Measurements from ENCODE around the gene BZW2.
A peak's percentile ranks its signal among the peaks of the same experiment; 100 is the strongest.
"Not testable (repeated sequence)": the region's sequence is repeated elsewhere in the genome, so short reads cannot be mapped to it uniquely, and the experiment has no call there.

Gene BZW2

DNA sequence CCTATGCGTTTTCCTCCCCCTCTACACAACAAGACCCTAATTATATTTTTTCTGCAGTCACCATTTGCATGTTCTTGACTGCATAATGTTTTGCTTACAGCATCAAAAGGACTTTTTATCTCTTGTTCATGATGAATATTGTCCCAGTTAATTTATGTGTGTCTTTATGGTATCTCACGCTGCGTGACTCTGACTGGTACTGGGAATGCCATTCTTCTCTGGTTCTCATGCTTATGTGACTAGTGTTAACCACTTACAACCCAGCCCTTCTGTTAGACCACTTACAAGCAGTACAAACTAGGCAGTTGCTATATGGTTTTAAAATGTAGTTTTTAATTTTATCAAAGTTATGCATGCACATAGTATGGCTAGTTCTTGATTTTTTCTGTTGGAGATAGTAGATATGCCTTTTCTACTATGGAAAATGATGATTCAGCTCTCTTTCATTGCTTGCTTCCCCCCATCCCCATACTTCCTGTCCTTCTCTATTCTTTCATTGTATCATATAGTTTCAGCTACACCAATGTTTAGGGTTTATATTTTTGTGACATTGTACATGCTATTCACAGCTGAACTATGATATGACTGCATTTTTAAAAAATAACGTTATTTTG, 24.9 kb downstream of the BZW2 start:
- Mint-ChIP-seq H3K4me1 (peaks cover 16% of the 10 kb centered on the region), H3K27me3 (ENCODE audit: low read depth, poor library complexity) (no peaks in the 10 kb centered on the region), H3K27ac (no peak overlapping the region), H3K9me3 (peaks cover 31% of the 10 kb centered on the region), H3K36me3 (ENCODE audit: low read depth) (peaks cover 89% of the 10 kb centered on the region), H3K4me3 (no peak overlapping the region)
- no peak for DNase-seq
- TF ChIP-seq CTCF (IDR thresholded peaks at IDR 0.05), result no peak

- H3K27ac Mint-ChIP-seq, result no peak overlapping the region
- TF ChIP-seq CTCF (IDR thresholded peaks at IDR 0.05), result no peak
- DNase-seq, result no peak
- peaks cover 33% of the 10 kb centered on the region for H3K9me3 Mint-ChIP-seq
- peaks cover 92% of the 10 kb centered on the region for H3K36me3 Mint-ChIP-seq (ENCODE audit: low read depth)
- no peak overlapping the region for H3K4me3 Mint-ChIP-seq
- H3K27me3 Mint-ChIP-seq (ENCODE audit: low read depth, poor library complexity), result no peaks in the 10 kb centered on the region
- H3K4me1 Mint-ChIP-seq, result peaks cover 16% of the 10 kb centered on the region
These were observed 25.8 kb downstream of the BZW2 start for GRCh38 chr7:16671811-16672210.

DNA sequence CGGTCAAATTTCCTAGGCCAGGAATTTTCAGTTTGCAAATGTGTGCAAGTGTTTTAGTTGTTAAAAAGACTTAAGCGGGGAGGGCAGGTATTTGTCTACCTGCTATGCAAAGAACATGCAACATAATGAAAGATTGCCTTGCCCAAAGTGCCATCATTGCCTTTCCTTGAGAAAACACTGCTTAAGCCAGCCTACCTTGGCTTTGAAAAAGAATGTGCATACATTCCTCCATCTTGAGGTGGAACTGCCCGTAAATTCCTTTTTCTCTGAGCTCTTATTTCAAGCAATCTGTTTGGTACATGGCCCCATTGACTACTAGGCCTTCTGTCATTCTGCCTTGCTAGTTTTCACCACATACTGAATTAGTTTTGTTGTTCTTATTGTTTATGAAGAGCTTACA, 29.3 kb downstream of the BZW2 start:
- Mint-ChIP-seq H3K4me1 (peaks cover 10% of the 10 kb centered on the region), H3K27me3 (ENCODE audit: low read depth, poor library complexity) (no peaks in the 10 kb centered on the region), H3K4me3 (no peak overlapping the region), H3K27ac (no peak overlapping the region), H3K36me3 (ENCODE audit: low read depth) (peaks cover 94% of the 10 kb centered on the region), H3K9me3 (peaks cover 35% of the 10 kb centered on the region)
- no peak for DNase-seq
- TF ChIP-seq CTCF (IDR thresholded peaks at IDR 0.05), result no peak

DNA sequence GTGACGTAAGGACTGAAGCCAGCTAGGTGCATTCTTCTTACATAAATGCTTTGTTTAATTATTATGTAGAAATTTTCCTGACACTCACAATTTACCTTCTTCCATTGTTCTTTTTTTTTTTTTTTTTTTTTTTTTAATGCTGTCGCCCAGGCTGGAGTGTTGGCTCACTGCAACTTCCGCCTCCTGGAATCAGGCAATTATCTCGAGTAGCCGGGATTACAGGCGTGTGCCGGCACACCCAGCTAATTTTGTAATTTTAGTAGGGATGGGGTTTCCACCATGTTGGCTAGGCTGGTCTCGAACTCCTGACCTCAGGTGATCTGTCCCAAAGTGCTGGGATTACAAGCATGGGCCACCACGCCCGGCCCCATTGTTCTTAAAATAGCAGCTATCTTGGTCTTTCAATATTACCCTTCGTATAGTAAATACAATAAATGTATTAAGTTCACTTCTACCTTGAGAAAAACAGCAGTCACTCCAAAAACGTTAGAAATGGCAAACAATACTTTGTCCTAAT, 32.1 kb downstream of the BZW2 start:
- no peak for TF ChIP-seq CTCF (IDR thresholded peaks at IDR 0.05)
- no peak for DNase-seq
- H3K36me3 Mint-ChIP-seq (ENCODE audit: low read depth), result peaks cover 90% of the 10 kb centered on the region
- H3K27me3 Mint-ChIP-seq (ENCODE audit: low read depth, poor library complexity), result no peaks in the 10 kb centered on the region
- no peak overlapping the region for H3K4me3 Mint-ChIP-seq
- peaks cover 12% of the 10 kb centered on the region for H3K9me3 Mint-ChIP-seq
- peaks cover 10% of the 10 kb centered on the region for H3K4me1 Mint-ChIP-seq
- H3K27ac Mint-ChIP-seq, result no peak overlapping the region

GRCh38 chr7:16678645-16679566, 32.9 kb downstream of the BZW2 start:
- not testable (repeated sequence) for H3K27me3 Mint-ChIP-seq (ENCODE audit: low read depth, poor library complexity); DNase-seq; H3K4me3 Mint-ChIP-seq; H3K4me1 Mint-ChIP-seq; H3K9me3 Mint-ChIP-seq
- Mint-ChIP-seq H3K27ac (peak overlapping the region; percentile 75), H3K36me3 (ENCODE audit: low read depth) (peaks cover 91% of the 10 kb centered on the region)

DNA sequence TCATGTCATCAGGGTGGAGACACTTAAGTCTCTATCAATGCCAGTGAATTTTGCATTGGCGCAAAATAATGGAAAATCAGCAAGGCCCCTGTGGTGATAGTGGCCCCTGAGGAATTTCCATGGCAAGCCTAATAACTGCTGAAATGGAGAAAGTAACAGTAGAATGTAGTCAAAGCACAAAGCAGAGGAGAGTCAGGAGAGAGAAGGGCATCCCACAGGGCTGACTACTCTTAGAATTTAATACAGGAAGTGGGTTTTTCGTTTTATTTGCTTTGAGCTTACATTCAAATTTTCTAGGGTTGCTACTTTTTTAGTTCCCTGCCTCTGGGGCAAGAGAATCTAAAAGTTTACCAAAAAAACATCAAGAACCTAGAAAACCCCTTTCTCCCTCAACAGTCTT, 39.0 kb downstream of the BZW2 start:
- H3K36me3 Mint-ChIP-seq (ENCODE audit: low read depth), result peaks cover 81% of the 10 kb centered on the region
- H3K9me3 Mint-ChIP-seq, result no peaks in the 10 kb centered on the region
- no peak for TF ChIP-seq CTCF (IDR thresholded peaks at IDR 0.05)
- no peaks in the 10 kb centered on the region for H3K4me1 Mint-ChIP-seq
- no peak overlapping the region for H3K4me3 Mint-ChIP-seq
- H3K27me3 Mint-ChIP-seq (ENCODE audit: low read depth, poor library complexity), result no peaks in the 10 kb centered on the region
- H3K27ac Mint-ChIP-seq, result peak overlapping the region; percentile 94
- DNase-seq, result no peak
